H1 (cell line): ENCODE measurements around the gene PLSCR3. TPM values are rescaled to one million over a fixed set of nuclear protein-coding genes. Genes with fewer than 3 reads are reported as not detected.

Source experiments
- CTCF ChIA-PET: fragments of 300-600 bp; sonication (Branson Sonifier 250); formaldehyde crosslinking; loops from one replicate; lab custom pipeline; 2021; ENCODE audit not compliant: partially characterized antibody; lab: Charles Lee
- POLR2A ChIA-PET: fragments of 300-600 bp; sonication (Branson Sonifier 250); formaldehyde crosslinking; loops from one replicate; lab custom pipeline; 2021; ENCODE audit warnings: inconsistent platforms; ENCODE audit not compliant: partially characterized antibody; lab: Charles Lee
- DNase-seq, 2 experiments: peaks; one replicate each; pipeline versions ENCODE4 v3.0.0 to v3.0.0-alpha.2; 2010 to 2022; ENCODE audit warnings: low spot score in 2 of 2, low read depth in 1 of 2, mixed read lengths in 1 of 2
- FAIRE-seq: peaks from 2 replicates; lab custom pipeline; 2011; peaks lifted over from hg19 to GRCh38; lab: Jason Lieb, UNC
- H2AFZ ChIP-seq: 2 replicates; pipeline ENCODE4 v1.8.1; 2012; ENCODE audit warnings: low read length, inconsistent platforms
- H2AK5ac ChIP-seq: 2 replicates; pipeline ENCODE4 v1.6.1; 2013; ENCODE audit warnings: low read depth, low read length
- H2BK120ac ChIP-seq: replicated peaks from 2 replicates; pipeline ENCODE3; 2013; ENCODE audit warnings: low read depth, low read length, inconsistent platforms
- H2BK12ac ChIP-seq: 2 replicates; pipeline ENCODE4 v1.6.1; 2013; ENCODE audit warnings: low read depth, low read length
- H2BK15ac ChIP-seq: 2 replicates; pipeline ENCODE4 v1.6.1; 2013; ENCODE audit warnings: low read length
- H2BK20ac ChIP-seq: 2 replicates; pipeline ENCODE4 v1.6.1; 2013; ENCODE audit warnings: low read length
- H2BK5ac ChIP-seq: 2 replicates; pipeline ENCODE4 v1.6.1; 2013; ENCODE audit warnings: low read depth, low read length
- H3K14ac ChIP-seq: 2 replicates; pipeline ENCODE4 v1.6.1; 2013; ENCODE audit warnings: inconsistent platforms; ENCODE audit not compliant: insufficient read length
- H3K18ac ChIP-seq: 2 replicates; pipeline ENCODE4 v1.6.1; 2013; ENCODE audit warnings: low read length; ENCODE audit errors: extremely low read depth
- H3K23ac ChIP-seq: 2 replicates; pipeline ENCODE4 v1.6.1; 2013; ENCODE audit warnings: inconsistent platforms; ENCODE audit not compliant: insufficient read length
- H3K23me2 ChIP-seq: 2 replicates; pipeline ENCODE4 v1.6.1; 2013; ENCODE audit warnings: low read depth, low read length
- H3K27ac ChIP-seq: 2 replicates; pipeline ENCODE4 v1.6.1; 2011; ENCODE audit warnings: low read depth, low read length, inconsistent platforms
- H3K27me3 ChIP-seq, 4 experiments: replicated peaks in 1 of 4; 1 replicate in 1 of 4; 2 replicates in 3 of 4; pipeline versions ENCODE4 v1.6.1 to v1.8.1; 2011 to 2013; ENCODE audit warnings: low read length in 3 of 4, mild to moderate bottlenecking in 3 of 4, inconsistent platforms in 2 of 4, mixed read lengths in 2 of 4, moderate library complexity in 1 of 4; ENCODE audit not compliant: control insufficient read depth in 3 of 4, insufficient read depth in 3 of 4; ENCODE audit errors: extremely low read depth in 1 of 4
- H3K36me3 ChIP-seq, 4 experiments: 2 replicates each; pipeline versions ENCODE4 v1.6.1 to v1.8.1; 2011 to 2013; ENCODE audit warnings: mild to moderate bottlenecking in 4 of 4, low read length in 3 of 4, moderate library complexity in 2 of 4, control low read depth in 1 of 4, inconsistent platforms in 1 of 4; ENCODE audit not compliant: insufficient read depth in 4 of 4, control insufficient read depth in 2 of 4
- H3K4ac ChIP-seq: replicated peaks from 2 replicates; pipeline ENCODE3; 2013; ENCODE audit warnings: low read length, low read depth, mixed read lengths, inconsistent platforms; ENCODE audit not compliant: insufficient read length
- H3K4me1 ChIP-seq, 4 experiments: replicated peaks in 1 of 4; 1 replicate in 1 of 4; 2 replicates in 3 of 4; pipeline versions ENCODE4 v1.6.1 to v1.8.1; 2011 to 2013; ENCODE audit warnings: low read length in 3 of 4, inconsistent platforms in 2 of 4, mixed read lengths in 1 of 4; ENCODE audit not compliant: insufficient read depth in 4 of 4, control insufficient read depth in 3 of 4
- H3K4me2 ChIP-seq, 2 experiments: 2 replicates each; pipeline versions ENCODE4 v1.6.1 to v1.8.1; 2011 to 2013; ENCODE audit warnings: low read depth in 2 of 2, low read length in 2 of 2, control low read depth in 1 of 2, inconsistent platforms in 1 of 2, mild to moderate bottlenecking in 1 of 2; ENCODE audit not compliant: insufficient read depth in 1 of 2
- H3K4me3 ChIP-seq, 4 experiments: fragments of 200-600, 300-600 bp in 1 of 4; sonication (generic), shearing (Covaris generic), sonication (Bioruptor Twin) in 1 of 4; 2 replicates each; pipeline versions ENCODE4 v1.5.1 to v1.8.1; 2011 to 2016; ENCODE audit warnings: low read length in 4 of 4, low read depth in 3 of 4, control low read depth in 2 of 4, inconsistent platforms in 2 of 4, mild to moderate bottlenecking in 2 of 4, mixed read lengths in 1 of 4, moderate library complexity in 1 of 4; ENCODE audit not compliant: insufficient read depth in 2 of 4; ENCODE audit errors: extremely low read depth in 1 of 4
- H3K56ac ChIP-seq: replicated peaks from 2 replicates; pipeline ENCODE3; 2013; ENCODE audit warnings: low read depth, mild to moderate bottlenecking, mixed read lengths, low read length, inconsistent platforms; ENCODE audit not compliant: insufficient read length
- H3K79me1 ChIP-seq: 2 replicates; pipeline ENCODE4 v1.6.1; 2013; ENCODE audit warnings: low read depth, low read length, control low read depth
- H3K79me2 ChIP-seq, 2 experiments: 2 replicates each; pipeline versions ENCODE4 v1.6.1 to v1.8.1; 2012 to 2013; ENCODE audit warnings: low read length in 2 of 2, mild to moderate bottlenecking in 2 of 2, inconsistent platforms in 1 of 2; ENCODE audit not compliant: insufficient read depth in 2 of 2, control insufficient read depth in 1 of 2
- H3K9ac ChIP-seq, 4 experiments: replicated peaks in 1 of 4; 1 replicate in 1 of 4; 2 replicates in 3 of 4; pipeline versions ENCODE4 v1.6.1 to v1.8.1; 2011 to 2013; ENCODE audit warnings: low read depth in 3 of 4, low read length in 3 of 4, control low read depth in 2 of 4, mild to moderate bottlenecking in 2 of 4, moderate library complexity in 2 of 4, inconsistent platforms in 1 of 4; ENCODE audit errors: extremely low read depth in 1 of 4
- H3K9me3 ChIP-seq, 2 experiments: 2 replicates each; pipeline versions ENCODE4 v1.6.1 to v1.8.1; 2012 to 2013; ENCODE audit warnings: mild to moderate bottlenecking in 2 of 2, moderate library complexity in 2 of 2, control low read depth in 1 of 2, inconsistent platforms in 1 of 2, low read depth in 1 of 2, low read length in 1 of 2, mixed read lengths in 1 of 2; ENCODE audit not compliant: insufficient read depth in 2 of 2
- H4K20me1 ChIP-seq, 2 experiments: replicated peaks in 1 of 2; 2 replicates each; pipeline versions ENCODE3 to v1.8.1; 2011 to 2013; ENCODE audit warnings: inconsistent platforms in 2 of 2, low read length in 2 of 2, mild to moderate bottlenecking in 1 of 2; ENCODE audit not compliant: insufficient read depth in 2 of 2, control insufficient read depth in 1 of 2
- H4K5ac ChIP-seq: 2 replicates; pipeline ENCODE4 v1.6.1; 2013; ENCODE audit warnings: low read length, low read depth, mixed read lengths, inconsistent platforms; ENCODE audit not compliant: insufficient read length
- H4K8ac ChIP-seq: 2 replicates; pipeline ENCODE4 v1.8.0; 2013; ENCODE audit warnings: mild to moderate bottlenecking, moderate library complexity, low read length, inconsistent platforms; ENCODE audit not compliant: insufficient read depth; ENCODE audit errors: extremely low read depth
- H4K91ac ChIP-seq: replicated peaks from 2 replicates; pipeline ENCODE3; 2013; ENCODE audit warnings: low read length, mixed read lengths, inconsistent platforms; ENCODE audit not compliant: insufficient read length
- ASH2L ChIP-seq: fragments of 200-600, 300-600 bp; sonication (generic); IDR thresholded peaks from one replicate; pipeline ENCODE4 v1.7.1; 2017; ENCODE audit warnings: low read length
- KDM4A ChIP-seq: IDR thresholded peaks from one replicate; pipeline ENCODE4 v1.7.1; 2012; ENCODE audit warnings: low read depth, mild to moderate bottlenecking, moderate library complexity, low read length, inconsistent platforms; ENCODE audit not compliant: severe bottlenecking
- MAFK ChIP-seq: IDR thresholded peaks from 2 replicates; pipeline ENCODE4 v1.6.1; 2012; ENCODE audit warnings: low read depth, mild to moderate bottlenecking, improper control_type of control experiment, low read length
- WGBS, 2 experiments: shearing (Covaris generic) in 1 of 2; methylation state at CpG; one replicate each; pipeline versions ENCODE4 v1.1.6 to v1.1.7; 2013 to 2015; ENCODE audit warnings: low lambda C conversion rate in 2 of 2, mixed read lengths in 2 of 2, inconsistent platforms in 1 of 2, low coverage in 1 of 2, missing lambda C conversion rate in 1 of 2; ENCODE audit not compliant: insufficient replicate concordance in 2 of 2, insufficient coverage in 1 of 2, insufficient read length in 1 of 2; ENCODE audit errors: extremely low coverage in 1 of 2, missing lambda C conversion rate in 1 of 2; 5-methylcytosine and 5-hydroxymethylcytosine counted together
- polyA plus RNA-seq, 7 experiments: library from polyadenylated mRNA; depleted of rRNA in 3 of 7; stranded (reverse) in 5 of 7; unstranded in 2 of 7; fragments of >200 nt in 5 of 7; fragments of 200-250 nt in 2 of 7; gene quantifications; 1 replicate in 5 of 7; 2 replicates in 1 of 7; 4 replicates in 1 of 7; pipeline versions ENCODE4 v1.2.1 to v1.2.3, GENCODE V29; 2011 to 2013; ENCODE audit warnings: missing spikeins in 2 of 7, mixed read lengths in 2 of 7
- total RNA-seq: library from RNA; stranded (reverse); fragmentation: NEBNext Ultra II Directional; extraction: Animal tissue kit (Norgen Biotek cat#: 25700); gene quantifications from 2 replicates; pipeline ENCODE4 v1.2.1, GENCODE V29; 2021
- TF ChIP-seq, protein P1 (sequence below): IDR thresholded peaks from 2 replicates; pipeline ENCODE4 v1.6.1; 2012; ENCODE audit warnings: inconsistent platforms
- TF ChIP-seq, protein P2 (sequence below), 3 experiments: IDR thresholded peaks; 1 replicate in 2 of 3; 2 replicates in 1 of 3; pipeline versions ENCODE4 v1.5.1 to v1.6.1; 2011; ENCODE audit warnings: low read length in 3 of 3, mild to moderate bottlenecking in 3 of 3, inconsistent platforms in 2 of 3, low read depth in 1 of 3, moderate library complexity in 1 of 3; ENCODE audit not compliant: insufficient read depth in 1 of 3; ENCODE audit errors: control extremely low read depth in 1 of 3

PLSCR3 gene
- total and polyA plus RNA-seq, 2 of the 8 experiments (the other 6 are each of a cell fraction or from before 2014, with no cell fraction given): 36.1 to 38.7 TPM

DNA sequence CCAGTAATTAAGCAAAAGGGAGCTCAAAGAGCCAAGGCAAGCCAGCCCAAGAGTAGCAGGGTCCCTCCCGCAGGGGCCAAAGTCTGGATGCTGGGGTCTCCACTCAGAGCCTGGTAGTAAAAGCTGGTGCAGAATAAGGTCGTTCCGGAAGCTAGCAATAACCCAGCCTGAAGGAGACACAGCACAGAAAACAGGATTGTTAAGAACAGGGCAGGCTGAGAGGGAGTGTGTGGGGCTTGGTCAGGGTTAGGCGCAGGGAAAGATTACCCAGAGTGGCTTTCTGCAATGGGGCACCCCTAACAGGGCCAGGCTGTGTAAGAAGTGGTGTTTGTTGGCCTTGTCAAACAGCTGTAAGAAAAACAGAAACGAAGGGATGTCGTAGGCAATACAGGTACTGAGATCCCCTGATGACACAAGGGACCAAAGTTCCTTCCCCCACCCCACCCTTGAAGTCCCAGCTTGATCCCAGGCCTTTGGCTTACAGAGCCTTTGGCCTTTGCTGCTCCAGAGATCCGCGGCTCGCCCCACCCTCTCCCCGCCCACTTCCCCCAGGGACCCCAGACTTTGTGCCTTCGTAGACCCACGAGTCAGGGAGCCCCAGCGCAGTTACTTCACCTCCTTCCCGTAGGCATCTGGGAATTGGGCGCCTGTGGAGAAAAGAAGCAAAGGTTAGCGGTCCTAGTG is 8.9 kb upstream of the PLSCR3 start:
- Histone ChIP-seq H3K56ac (no peak overlapping the region), H3K27me3 (no peaks in the 10 kb centered on the region; a peak in 1 of 7 replicates), H4K20me1 (peaks cover 0 to 6% of the 10 kb centered on the region in 2 experiments), H3K9me3 (no peaks in the 10 kb centered on the region), H3K79me2 (peaks cover 0 to 8% of the 10 kb centered on the region in 2 experiments; a peak in 1 of 4 replicates), H2AFZ (no peak overlapping the region), H3K4me2 (peak overlapping the region; percentile 84 to 90), H2BK20ac (no peak overlapping the region), H3K23me2 (peaks cover 13% of the 10 kb centered on the region; the same call in 1 of the 2 replicates), H3K36me3 (no peaks in the 10 kb centered on the region), H3K14ac (peak overlapping the region; percentile 21), H2BK12ac (no peak overlapping the region), H3K79me1 (peaks cover 5% of the 10 kb centered on the region), H2BK5ac (peak overlapping the region; percentile 76), H3K27ac (no peak overlapping the region), H3K18ac (peak overlapping the region; percentile 32; the same call in 1 of the 2 replicates), H3K4me3 (peak overlapping the region; percentile 67 to 94 (median 74)), H4K5ac (peak overlapping the region; percentile 60), H3K4me1 (peaks cover 0 to 13% (median 9%) of the 10 kb centered on the region in 4 experiments; a peak in 5 of 7 replicates), H4K91ac (no peak overlapping the region), H2AK5ac (peak overlapping the region; percentile 75; the same call in 1 of the 2 replicates), H3K9ac (peak overlapping the region in 2 of 4 experiments; percentile 25 to 61; a peak in 3 of 7 replicates), H3K23ac (no peak overlapping the region), H2BK120ac (no peak overlapping the region), H2BK15ac (no peak overlapping the region), H3K4ac (peak overlapping the region; percentile 5), H4K8ac (no peak overlapping the region)
- CTCF ChIA-PET: interaction anchor here (0.8 to 3.5 kb wide), 11 partner anchors 8 to 158 kb away, joined by 3 to 26 read pairs (median 5); partner anchors contain the start of genes TMEM102 and TMEM95
- TF ChIP-seq ASH2L: no peak
- TF ChIP-seq KDM4A: peak; percentile 2
- TF ChIP-seq, protein P1, sequence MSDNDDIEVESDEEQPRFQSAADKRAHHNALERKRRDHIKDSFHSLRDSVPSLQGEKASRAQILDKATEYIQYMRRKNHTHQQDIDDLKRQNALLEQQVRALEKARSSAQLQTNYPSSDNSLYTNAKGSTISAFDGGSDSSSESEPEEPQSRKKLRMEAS: 0 out of 2 replicates have a peak, but pooled peaks have one; percentile 1
- TF ChIP-seq MAFK: no peak
- TF ChIP-seq, protein P2, sequence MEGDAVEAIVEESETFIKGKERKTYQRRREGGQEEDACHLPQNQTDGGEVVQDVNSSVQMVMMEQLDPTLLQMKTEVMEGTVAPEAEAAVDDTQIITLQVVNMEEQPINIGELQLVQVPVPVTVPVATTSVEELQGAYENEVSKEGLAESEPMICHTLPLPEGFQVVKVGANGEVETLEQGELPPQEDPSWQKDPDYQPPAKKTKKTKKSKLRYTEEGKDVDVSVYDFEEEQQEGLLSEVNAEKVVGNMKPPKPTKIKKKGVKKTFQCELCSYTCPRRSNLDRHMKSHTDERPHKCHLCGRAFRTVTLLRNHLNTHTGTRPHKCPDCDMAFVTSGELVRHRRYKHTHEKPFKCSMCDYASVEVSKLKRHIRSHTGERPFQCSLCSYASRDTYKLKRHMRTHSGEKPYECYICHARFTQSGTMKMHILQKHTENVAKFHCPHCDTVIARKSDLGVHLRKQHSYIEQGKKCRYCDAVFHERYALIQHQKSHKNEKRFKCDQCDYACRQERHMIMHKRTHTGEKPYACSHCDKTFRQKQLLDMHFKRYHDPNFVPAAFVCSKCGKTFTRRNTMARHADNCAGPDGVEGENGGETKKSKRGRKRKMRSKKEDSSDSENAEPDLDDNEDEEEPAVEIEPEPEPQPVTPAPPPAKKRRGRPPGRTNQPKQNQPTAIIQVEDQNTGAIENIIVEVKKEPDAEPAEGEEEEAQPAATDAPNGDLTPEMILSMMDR (IDR thresholded peaks at IDR 0.05; ENCODE audit: control extremely low read depth in 1 of 3, insufficient read depth in 1 of 3, low read depth in 1 of 3, low read length in 3 of 3): no peak
- peak in 1 of 2 experiments; percentile 76 for DNase-seq
- 25% methylated on average over 15 of the region's 16 CpGs; no CpG with 5 or more reads in 1 of the 2 experiments for WGBS, 2 experiments
- POLR2A ChIA-PET: interaction anchor here (0.6 to 8.2 kb wide), 16 partner anchors 8 to 204 kb away, joined by 3 to 66 read pairs (median 6); partner anchors contain the start of genes FGF11, PHF23, PLSCR3 and POLR2A
- peak; percentile 73 for FAIRE-seq
